Measurements from ENCODE around the gene ACAA1.

ACAA1 gene

GRCh38 chr3:38133557-38134405, 3.1 kb downstream of the ACAA1 start:
- DNase-seq, result no peak

- no peak for DNase-seq
Observed at GRCh38 chr3:38133209-38133556, 3.7 kb downstream of the ACAA1 start.

- no peak for DNase-seq
Observed at GRCh38 chr3:38131621-38132369, 5.1 kb downstream of the ACAA1 start.

- DNase-seq, result no peak
Observed at GRCh38 chr3:38130631-38131065, 6.3 kb downstream of the ACAA1 start.

GRCh38 chr3:38129058-38129457, 7.9 kb downstream of the ACAA1 start:
- DNase-seq, result no peak

GRCh38 chr3:38128303-38128655, 8.6 kb downstream of the ACAA1 start:
- DNase-seq, result no peak

GRCh38 chr3:38127611-38128302, 9.2 kb downstream of the ACAA1 start:
- DNase-seq, result no peak

GRCh38 chr3:38126121-38126892, 10.6 kb downstream of the ACAA1 start:
- DNase-seq, result no peak

GRCh38 chr3:38125305-38126120, 11.4 kb downstream of the ACAA1 start:
- no peak for DNase-seq

- no peak for DNase-seq
Observed at GRCh38 chr3:38124324-38125122, 12.4 kb downstream of the ACAA1 start.

GRCh38 chr3:38122712-38123290, 14.1 kb downstream of the ACAA1 start:
- DNase-seq, result no peak

- no peak for DNase-seq
Observed at GRCh38 chr3:38121832-38122461, 15.0 kb downstream of the ACAA1 start.

GRCh38 chr3:38121451-38121831, 15.5 kb downstream of the ACAA1 start:
- no peak for DNase-seq

GRCh38 chr3:38120693-38121450, 16.1 kb downstream of the ACAA1 start:
- DNase-seq, result no peak

- DNase-seq, result no peak
Observed at GRCh38 chr3:38119821-38120692, 16.9 kb downstream of the ACAA1 start.

- DNase-seq, result no peak
Observed at GRCh38 chr3:38119248-38119544, 17.7 kb downstream of the ACAA1 start.

- no peak for DNase-seq
Observed at GRCh38 chr3:38118421-38119247, 18.3 kb downstream of the ACAA1 start.

Measured in DMS79 (cell line).